SK-N-SH (cell line): ENCODE results near the gene TEPSIN. TPM values are rescaled to one million over a fixed set of nuclear protein-coding genes. Genes with fewer than 3 reads are reported as not detected.

Experiments
- CTCF ChIA-PET: fragments of 300-600, 350-600 bp; formaldehyde crosslinking; extraction: SDS; loops from one replicate; lab custom pipeline; 2021; lab: Yijun Ruan, JAX
- POLR2A ChIA-PET: fragments of 350-600 bp; sonication (Branson Sonifier 250); formaldehyde crosslinking; extraction: SDS; loops from one replicate; lab custom pipeline; 2020; ENCODE audit warnings: antibody characterized with exemption, inconsistent platforms; lab: Yijun Ruan, JAX
- DNase-seq: peaks from one replicate; pipeline ENCODE4 v3.0.0; 2012
- H2AFZ ChIP-seq: fragments of 200-600 bp; sonication (generic); 2 replicates; pipeline ENCODE4 v1.8.1; 2016; ENCODE audit warnings: antibody characterized with exemption, mild to moderate bottlenecking, low read depth
- H3F3A ChIP-seq: fragments of 200-600 bp; sonication (generic); replicated peaks from 2 replicates; pipeline ENCODE3; 2016; ENCODE audit warnings: antibody characterized with exemption, mild to moderate bottlenecking; ENCODE audit not compliant: insufficient read depth
- H3K27ac ChIP-seq, 2 experiments: fragments of 200-500 bp in 1 of 2; fragments of 200-600 bp in 1 of 2; sonication (Bioruptor generic) in 1 of 2; sonication (generic), shearing (Covaris generic) in 1 of 2; 2 replicates each; pipeline versions ENCODE4 v1.5.1 to v1.6.1; 2014 to 2016; ENCODE audit warnings: low read depth in 2 of 2, inconsistent platforms in 1 of 2, low read length in 1 of 2, mild to moderate bottlenecking in 1 of 2, mixed read lengths in 1 of 2
- H3K27me3 ChIP-seq: fragments of 200-600 bp; sonication (generic), shearing (Covaris generic); 2 replicates; pipeline ENCODE4 v1.6.1; 2016; ENCODE audit warnings: mixed run types; ENCODE audit not compliant: insufficient read depth
- H3K36me3 ChIP-seq, 2 experiments: fragments of 200-500 bp in 1 of 2; fragments of 200-600 bp in 1 of 2; sonication (Bioruptor generic) in 1 of 2; sonication (generic) in 1 of 2; replicated peaks in 1 of 2; 2 replicates each; pipeline versions ENCODE3 to v1.5.1; 2014 to 2016; ENCODE audit warnings: low read length in 1 of 2, mild to moderate bottlenecking in 1 of 2; ENCODE audit not compliant: insufficient read depth in 2 of 2, control insufficient read depth in 1 of 2
- H3K4me1 ChIP-seq, 2 experiments: fragments of 200-500 bp in 1 of 2; fragments of 200-600 bp in 1 of 2; sonication (Bioruptor generic) in 1 of 2; sonication (generic), shearing (Covaris generic) in 1 of 2; 2 replicates each; pipeline versions ENCODE4 v1.5.1 to v1.6.1; 2014 to 2016; ENCODE audit warnings: low read depth in 1 of 2, low read length in 1 of 2, mixed run types in 1 of 2; ENCODE audit not compliant: insufficient read depth in 2 of 2, control insufficient read depth in 1 of 2
- H3K4me2 ChIP-seq: fragments of 200-600 bp; sonication (generic), shearing (Covaris generic); 2 replicates; pipeline ENCODE4 v1.6.1; 2017; ENCODE audit warnings: mixed run types
- H3K4me3 ChIP-seq, 2 experiments: fragments of 200-500 bp in 1 of 2; fragments of 200-600 bp in 1 of 2; sonication (Bioruptor generic) in 1 of 2; sonication (generic), shearing (Covaris generic) in 1 of 2; 2 replicates each; pipeline versions ENCODE4 v1.5.1 to v1.8.1; 2014 to 2016; ENCODE audit warnings: low read depth in 2 of 2, inconsistent platforms in 1 of 2, low read length in 1 of 2, mild to moderate bottlenecking in 1 of 2, mixed read lengths in 1 of 2, moderate library complexity in 1 of 2
- H3K79me2 ChIP-seq: fragments of 200-600 bp; sonication (generic); 2 replicates; pipeline ENCODE4 v1.8.1; 2017; ENCODE audit warnings: mild to moderate bottlenecking; ENCODE audit not compliant: insufficient read depth
- H3K9ac ChIP-seq: fragments of 200-600 bp; sonication (generic); 2 replicates; pipeline ENCODE4 v1.6.1; 2017; ENCODE audit warnings: mixed run types
- H3K9me2 ChIP-seq: fragments of 200-600 bp; sonication (generic); 2 replicates; pipeline ENCODE4 v1.6.1; 2017; ENCODE audit warnings: mixed run types
- H3K9me3 ChIP-seq: fragments of 200-600 bp; sonication (generic); 2 replicates; pipeline ENCODE4 v1.6.1; 2017; ENCODE audit warnings: mixed run types, mild to moderate bottlenecking, moderate library complexity
- H4K20me1 ChIP-seq: fragments of 200-600 bp; sonication (generic); 2 replicates; pipeline ENCODE4 v1.6.1; 2017; ENCODE audit warnings: mild to moderate bottlenecking, mixed run types; ENCODE audit not compliant: insufficient read depth
- CHD2 ChIP-seq: fragments of 150-350 bp; IDR thresholded peaks from 2 replicates; pipeline ENCODE4 v1.6.1; 2018; ENCODE audit warnings: low read length; ENCODE audit not compliant: partially characterized antibody
- CTCF ChIP-seq: fragments of 200-600 bp; sonication (generic); IDR thresholded peaks from 2 replicates; pipeline ENCODE4 v1.6.1; 2017; ENCODE audit warnings: antibody characterized with exemption, mild to moderate bottlenecking, moderate library complexity
- ELF1 ChIP-seq: IDR thresholded peaks from 2 replicates; pipeline ENCODE4 v1.4.0; 2012
- EP300 ChIP-seq, 2 experiments: IDR thresholded peaks; 2 replicates each; pipeline versions ENCODE4 v1.4.0 to v1.6.1; 2012; ENCODE audit warnings: borderline replicate concordance in 1 of 2, low read depth in 1 of 2, low read length in 1 of 2
- EZH2phosphoT487 ChIP-seq: fragments of 200-600 bp; sonication (generic); IDR thresholded peaks from 2 replicates; pipeline ENCODE4 v1.6.1; 2017; ENCODE audit warnings: low read depth, mixed run types, mild to moderate bottlenecking, antibody characterized with exemption, moderate library complexity, borderline replicate concordance
- FOXM1 ChIP-seq: IDR thresholded peaks from 2 replicates; pipeline ENCODE4 v1.4.0; 2012; ENCODE audit warnings: low read depth, mild to moderate bottlenecking
- GABPA ChIP-seq: IDR thresholded peaks from 2 replicates; pipeline ENCODE4 v1.4.0; 2012; ENCODE audit warnings: low read depth, mild to moderate bottlenecking
- MXI1 ChIP-seq: IDR thresholded peaks from 2 replicates; pipeline ENCODE4 v1.6.1; 2012; ENCODE audit warnings: mild to moderate bottlenecking, low read depth, low read length, improper control_type of control experiment
- NFIC ChIP-seq: IDR thresholded peaks from 2 replicates; pipeline ENCODE4 v1.4.0; 2012; ENCODE audit warnings: borderline replicate concordance
- NRF1 ChIP-seq: IDR thresholded peaks from 2 replicates; pipeline ENCODE4 v1.6.1; 2012; ENCODE audit warnings: low read depth, mild to moderate bottlenecking, low read length
- PBX3 ChIP-seq: IDR thresholded peaks from 2 replicates; pipeline ENCODE4; 2012
- POLR2AphosphoS5 ChIP-seq: IDR thresholded peaks from 2 replicates; pipeline ENCODE4 v1.6.1; 2012; ENCODE audit warnings: low read depth, low read length
- RAD21 ChIP-seq: IDR thresholded peaks from 2 replicates; pipeline ENCODE4 v1.6.1; 2012; ENCODE audit warnings: mild to moderate bottlenecking, low read length
- RCOR1 ChIP-seq: fragments of 150-350 bp; IDR thresholded peaks from 2 replicates; pipeline ENCODE4 v1.6.1; 2017; ENCODE audit warnings: antibody characterized with exemption, low read length
- REST ChIP-seq: IDR thresholded peaks from 2 replicates; pipeline ENCODE4 v1.6.1; 2012; ENCODE audit warnings: mild to moderate bottlenecking, low read depth, low read length, moderate library complexity
- SIN3A ChIP-seq: IDR thresholded peaks from 2 replicates; pipeline ENCODE4 v1.6.1; 2012; ENCODE audit warnings: low read depth, mild to moderate bottlenecking, low read length, moderate library complexity, borderline replicate concordance
- WGBS: methylation state at CpG from one replicate; pipeline ENCODE4 v1.1.6; 2017; ENCODE audit warnings: low lambda C conversion rate; 5-methylcytosine and 5-hydroxymethylcytosine counted together
- polyA plus RNA-seq, 3 experiments: library from polyadenylated mRNA; depleted of rRNA; stranded (reverse); fragments of >200 nt; gene quantifications; 2 replicates each; pipeline ENCODE4 v1.2.3, GENCODE V29; 2012

The TEPSIN gene
- polyA plus RNA-seq, 1 of the 3 experiments (the other 2 are of a cell fraction), result 35.3 TPM

- Histone ChIP-seq H2AFZ (no peak overlapping the region), H3K27me3 (no peaks in the 10 kb centered on the region), H3K27ac (no peak overlapping the region), H3K9ac (no peak overlapping the region), H4K20me1 (no peaks in the 10 kb centered on the region), H3K4me2 (no peak overlapping the region), H3K4me1 (peaks cover 0 to 7% of the 10 kb centered on the region in 2 experiments; a peak in 1 of 4 replicates), H3K36me3 (no peaks in the 10 kb centered on the region), H3K79me2 (no peaks in the 10 kb centered on the region), H3K9me2 (no peaks in the 10 kb centered on the region), H3F3A (no peaks in the 10 kb centered on the region), H3K9me3 (0 out of 2 replicates have a peak, but pooled peaks cover 7% of the 10 kb centered on the region), H3K4me3 (no peak overlapping the region)
- no peak for DNase-seq
- CTCF ChIA-PET, result interaction anchor here (0.8 to 3.6 kb wide), 6 partner anchors 8 to 156 kb away, joined by 3 to 18 read pairs (median 4); no protein-coding TSS in a partner anchor
- no peak for TF ChIP-seq CHD2
- TF ChIP-seq EZH2phosphoT487, result no peak
- TF ChIP-seq REST, result no peak
- no peak for TF ChIP-seq PBX3
- no peak for TF ChIP-seq NRF1
- no peak for TF ChIP-seq FOXM1
- TF ChIP-seq RCOR1, result no peak
- no peak for TF ChIP-seq ELF1
- no peak for TF ChIP-seq MXI1
- no peak for TF ChIP-seq RAD21
- no peak for TF ChIP-seq NFIC
- TF ChIP-seq SIN3A, result no peak
- TF ChIP-seq GABPA, result no peak
- no peak for TF ChIP-seq POLR2AphosphoS5
- no peak for TF ChIP-seq EP300 (IDR thresholded peaks at IDR 0.05; ENCODE audit: borderline replicate concordance in 1 of 2, low read depth in 1 of 2, low read length in 1 of 2)
- TF ChIP-seq CTCF, result no peak
- WGBS, result 82% methylated on average over 7 of the region's 9 CpGs
- POLR2A ChIA-PET, result interaction anchor here (1.0 to 1.5 kb wide), 2 partner anchors 10 to 11 kb away, joined by 4 to 5 read pairs; no protein-coding TSS in a partner anchor
These were observed 59.6 kb downstream of the TEPSIN start for GRCh38 chr17:81179220-81179619.

Other genes with a start within 250 kb of the TEPSIN start
- gene CHMP6, start 247.2 kb downstream of the TEPSIN start, polyA plus RNA-seq (2012; rRNA removed), result 44.1 and 44.3 TPM in 2 replicates
- 15.5 and 19.8 TPM in 2 replicates for gene BAIAP2, start 203.9 kb downstream of the TEPSIN start, polyA plus RNA-seq (2012; rRNA removed)
- gene PVALEF, start 73.5 kb downstream of the TEPSIN start, polyA plus RNA-seq (2012; rRNA removed), result not detected in 2 replicates
- 0.19 and 0.51 TPM in 2 replicates for gene AATK, start 72.8 kb downstream of the TEPSIN start, polyA plus RNA-seq (2012; rRNA removed)
- 26.5 and 34.8 TPM in 2 replicates for gene CEP131, start 16.1 kb downstream of the TEPSIN start, polyA plus RNA-seq (2012; rRNA removed)
- gene NDUFAF8, start 263 bp upstream of the TEPSIN start, polyA plus RNA-seq (2012; rRNA removed), result 194 and 229 TPM in 2 replicates
- gene SLC38A10, start 56.3 kb upstream of the TEPSIN start, polyA plus RNA-seq (2012; rRNA removed), result 64.3 and 82.2 TPM in 2 replicates
- 3.6 and 6.4 TPM in 2 replicates for gene BAHCC1, start 156.4 kb upstream of the TEPSIN start, polyA plus RNA-seq (2012; rRNA removed)